Measurements from ENCODE around the gene THSD1. TPM values are rescaled to one million over a fixed set of nuclear protein-coding genes. Genes with fewer than 3 reads are reported as not detected.
A peak's percentile ranks its signal among the peaks of the same experiment; 100 is the strongest.

Gene THSD1
- total and polyA plus RNA-seq, 4 donors = 0.74 to 2.8 (median 1.4) TPM

DNA sequence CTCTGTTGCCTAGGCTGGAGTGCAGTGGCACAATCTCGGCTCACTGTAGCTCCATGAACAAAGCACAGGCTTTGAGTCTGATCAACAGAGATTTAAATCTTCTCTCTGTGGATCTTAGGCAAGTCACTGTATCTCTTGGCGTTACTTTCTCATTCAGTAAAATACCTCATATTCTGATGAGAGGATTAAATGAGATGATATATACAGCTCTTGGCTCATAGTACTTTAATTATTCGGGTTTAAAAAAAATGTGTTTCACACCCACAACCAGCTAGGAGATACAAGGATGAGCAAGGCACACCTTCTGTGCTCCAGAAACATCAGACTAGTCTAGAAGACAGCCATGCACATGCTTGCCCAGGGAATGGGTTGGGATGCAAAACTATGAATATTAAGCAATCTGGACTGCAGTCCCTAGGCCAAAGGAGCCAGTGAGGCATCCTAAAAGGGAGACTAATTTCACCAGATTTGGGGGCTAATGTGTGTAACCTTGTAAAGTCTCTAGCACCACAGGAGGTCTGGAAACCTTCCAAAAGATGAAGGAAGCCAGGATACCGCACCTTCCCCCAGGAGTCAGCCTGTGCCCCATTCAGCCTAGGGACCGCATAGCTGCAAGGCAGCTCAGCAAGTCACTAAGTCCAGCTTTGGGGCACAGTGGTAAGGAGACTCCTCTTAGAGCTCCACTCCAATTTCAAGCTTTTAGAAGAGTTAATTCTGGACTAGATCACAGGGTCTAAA is 42.0 kb upstream of the THSD1 start:
- H3K4me1 ChIP-seq (ENCODE audit: control insufficient read depth in 4 of 4, insufficient read depth in 4 of 4, low read length in 3 of 4) = peaks cover 3 to 13% (median 7%) of the 10 kb centered on the region in 4 donors
- no peaks in the 10 kb centered on the region for H3K27me3 ChIP-seq (ENCODE audit: control insufficient read depth in 4 of 4, insufficient read depth in 4 of 4, low read length in 3 of 4)
- H3K4me3 ChIP-seq (ENCODE audit: low read depth in 1 of 3, low read length in 3 of 3) = no peak overlapping the region
- no peak overlapping the region for H3K9ac ChIP-seq (ENCODE audit: low read depth in 1 of 2, low read length in 2 of 2)
- no peak for DNase-seq (ENCODE audit: low spot score)
- no peaks in the 10 kb centered on the region for H3K9me3 ChIP-seq (ENCODE audit: control insufficient read depth in 4 of 4, low read length in 3 of 4)
- TF ChIP-seq CTCF (IDR thresholded peaks at IDR 0.05; ENCODE audit: low read depth, low read length, missing input control) (no peak), HNF4A (conservative IDR thresholded peaks at IDR 0.05) (peak; percentile 64 to 67)
- WGBS = 93% methylated on average over 5 of the region's 5 CpGs
- H3K36me3 ChIP-seq (ENCODE audit: control insufficient read depth in 4 of 4, insufficient read depth in 3 of 4, low read depth in 1 of 4, low read length in 3 of 4) = no peaks in the 10 kb centered on the region
- H3K27ac ChIP-seq (ENCODE audit: low read depth in 1 of 2, low read length in 2 of 2) = no peak overlapping the region

GRCh38 chr13:52447354-52447753 is 41.4 kb upstream of the THSD1 start:
- Histone ChIP-seq H3K9ac (ENCODE audit: low read depth in 1 of 2, low read length in 2 of 2) (no peak overlapping the region), H3K36me3 (ENCODE audit: control insufficient read depth in 4 of 4, insufficient read depth in 3 of 4, low read depth in 1 of 4, low read length in 3 of 4) (no peaks in the 10 kb centered on the region), H3K9me3 (ENCODE audit: control insufficient read depth in 4 of 4, low read length in 3 of 4) (no peaks in the 10 kb centered on the region), H3K27me3 (ENCODE audit: control insufficient read depth in 4 of 4, insufficient read depth in 4 of 4, low read length in 3 of 4) (no peaks in the 10 kb centered on the region), H3K4me1 (ENCODE audit: control insufficient read depth in 4 of 4, insufficient read depth in 4 of 4, low read length in 3 of 4) (peaks cover 3 to 13% (median 7%) of the 10 kb centered on the region in 4 donors), H3K27ac (ENCODE audit: low read depth in 1 of 2, low read length in 2 of 2) (no peak overlapping the region), H3K4me3 (ENCODE audit: low read depth in 1 of 3, low read length in 3 of 3) (no peak overlapping the region)
- TF ChIP-seq EGR1 (IDR thresholded peaks at IDR 0.05; ENCODE audit: low read depth in 2 of 2) = no peak
- no peak for TF ChIP-seq ATF3 (IDR thresholded peaks at IDR 0.05)
- no peak for TF ChIP-seq ZBTB33 (IDR thresholded peaks at IDR 0.05)
- no peak for TF ChIP-seq GABPA (IDR thresholded peaks at IDR 0.05 in 1 of 2, conservative IDR thresholded peaks at IDR 0.05 in 1 of 2)
- TF ChIP-seq, protein P1, sequence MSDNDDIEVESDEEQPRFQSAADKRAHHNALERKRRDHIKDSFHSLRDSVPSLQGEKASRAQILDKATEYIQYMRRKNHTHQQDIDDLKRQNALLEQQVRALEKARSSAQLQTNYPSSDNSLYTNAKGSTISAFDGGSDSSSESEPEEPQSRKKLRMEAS (IDR thresholded peaks at IDR 0.05) = no peak
- no peak for TF ChIP-seq NR2F2 (IDR thresholded peaks at IDR 0.05)
- TF ChIP-seq HNF4A (conservative IDR thresholded peaks at IDR 0.05) = no peak
- TF ChIP-seq FOXA1 (IDR thresholded peaks at IDR 0.05) = no peak
- TF ChIP-seq JUND (IDR thresholded peaks at IDR 0.05) = no peak
- TF ChIP-seq SP1 (IDR thresholded peaks at IDR 0.05) = no peak
- no peak for TF ChIP-seq YY1 (IDR thresholded peaks at IDR 0.05)
- TF ChIP-seq, protein P2, sequence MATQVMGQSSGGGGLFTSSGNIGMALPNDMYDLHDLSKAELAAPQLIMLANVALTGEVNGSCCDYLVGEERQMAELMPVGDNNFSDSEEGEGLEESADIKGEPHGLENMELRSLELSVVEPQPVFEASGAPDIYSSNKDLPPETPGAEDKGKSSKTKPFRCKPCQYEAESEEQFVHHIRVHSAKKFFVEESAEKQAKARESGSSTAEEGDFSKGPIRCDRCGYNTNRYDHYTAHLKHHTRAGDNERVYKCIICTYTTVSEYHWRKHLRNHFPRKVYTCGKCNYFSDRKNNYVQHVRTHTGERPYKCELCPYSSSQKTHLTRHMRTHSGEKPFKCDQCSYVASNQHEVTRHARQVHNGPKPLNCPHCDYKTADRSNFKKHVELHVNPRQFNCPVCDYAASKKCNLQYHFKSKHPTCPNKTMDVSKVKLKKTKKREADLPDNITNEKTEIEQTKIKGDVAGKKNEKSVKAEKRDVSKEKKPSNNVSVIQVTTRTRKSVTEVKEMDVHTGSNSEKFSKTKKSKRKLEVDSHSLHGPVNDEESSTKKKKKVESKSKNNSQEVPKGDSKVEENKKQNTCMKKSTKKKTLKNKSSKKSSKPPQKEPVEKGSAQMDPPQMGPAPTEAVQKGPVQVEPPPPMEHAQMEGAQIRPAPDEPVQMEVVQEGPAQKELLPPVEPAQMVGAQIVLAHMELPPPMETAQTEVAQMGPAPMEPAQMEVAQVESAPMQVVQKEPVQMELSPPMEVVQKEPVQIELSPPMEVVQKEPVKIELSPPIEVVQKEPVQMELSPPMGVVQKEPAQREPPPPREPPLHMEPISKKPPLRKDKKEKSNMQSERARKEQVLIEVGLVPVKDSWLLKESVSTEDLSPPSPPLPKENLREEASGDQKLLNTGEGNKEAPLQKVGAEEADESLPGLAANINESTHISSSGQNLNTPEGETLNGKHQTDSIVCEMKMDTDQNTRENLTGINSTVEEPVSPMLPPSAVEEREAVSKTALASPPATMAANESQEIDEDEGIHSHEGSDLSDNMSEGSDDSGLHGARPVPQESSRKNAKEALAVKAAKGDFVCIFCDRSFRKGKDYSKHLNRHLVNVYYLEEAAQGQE (IDR thresholded peaks at IDR 0.05) = no peak
- TF ChIP-seq FOXA2 (IDR thresholded peaks at IDR 0.05) = no peak
- no peak for TF ChIP-seq HNF4G (IDR thresholded peaks at IDR 0.05)
- no peak for TF ChIP-seq RAD21 (IDR thresholded peaks at IDR 0.05)
- no peak for TF ChIP-seq RXRA (IDR thresholded peaks at IDR 0.05)
- no peak for TF ChIP-seq TAF1 (conservative IDR thresholded peaks at IDR 0.05)
- no peak for DNase-seq (ENCODE audit: low spot score)
- 94% methylated on average over 2 of the region's 2 CpGs for WGBS

All from liver (tissue), 9 donors.